ENCODE measurements around the gene TDRD5. TPM values are rescaled to one million over a fixed set of nuclear protein-coding genes. Genes with fewer than 3 reads are reported as not detected.

Gene TDRD5
- total RNA-seq, 3 donors from 2014 or later (not counting 1 experiment from before 2014, with no cell fraction given): not detected

DNA sequence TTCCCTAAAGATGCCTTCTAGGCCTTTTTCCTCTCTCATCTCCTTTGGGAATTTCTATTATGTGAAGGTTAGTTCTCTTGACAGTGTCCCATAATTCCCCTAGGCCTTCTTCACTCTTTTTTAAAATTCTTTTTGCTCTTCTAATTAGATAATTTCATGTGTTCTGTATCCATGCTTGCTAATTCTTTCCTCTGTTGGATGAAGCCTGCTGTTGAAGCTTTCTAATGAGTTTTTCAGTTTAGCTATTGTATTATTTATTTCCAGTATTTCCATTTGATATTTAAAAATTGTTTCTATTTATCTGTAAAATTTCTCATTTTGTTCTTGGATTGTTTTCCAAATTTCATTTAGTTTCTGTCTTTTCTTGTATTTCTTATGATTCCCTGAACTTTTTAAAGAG lies 123.0 kb downstream of the TDRD5 start:
- ATAC-seq: no peak
- Mint-ChIP-seq H3K27me3 (ENCODE audit: low read depth in 2 of 2) (peaks cover 3 to 19% of the 10 kb centered on the region in 2 donors), H3K4me1 (peaks cover 0 to 8% of the 10 kb centered on the region in 2 donors), H3K36me3 (peaks cover 47% of the 10 kb centered on the region), H3K4me3 (no peak overlapping the region), H3K27ac (no peak overlapping the region), H3K9me3 (peaks cover 25 to 27% of the 10 kb centered on the region in 2 donors)
- Histone ChIP-seq H3K9me3 (ENCODE audit: control insufficient read depth, insufficient read depth, low read length) (peaks cover 6% of the 10 kb centered on the region), H3K27me3 (ENCODE audit: control insufficient read depth, insufficient read depth, low read length) (no peaks in the 10 kb centered on the region), H3K36me3 (ENCODE audit: control insufficient read depth, insufficient read depth, low read length) (no peaks in the 10 kb centered on the region), H3K4me3 (ENCODE audit: low read length) (no peak overlapping the region), H3K27ac (ENCODE audit: low read length) (no peak overlapping the region), H3K4me1 (ENCODE audit: control insufficient read depth, insufficient read depth, low read length) (no peaks in the 10 kb centered on the region)
- TF ChIP-seq, protein P1, sequence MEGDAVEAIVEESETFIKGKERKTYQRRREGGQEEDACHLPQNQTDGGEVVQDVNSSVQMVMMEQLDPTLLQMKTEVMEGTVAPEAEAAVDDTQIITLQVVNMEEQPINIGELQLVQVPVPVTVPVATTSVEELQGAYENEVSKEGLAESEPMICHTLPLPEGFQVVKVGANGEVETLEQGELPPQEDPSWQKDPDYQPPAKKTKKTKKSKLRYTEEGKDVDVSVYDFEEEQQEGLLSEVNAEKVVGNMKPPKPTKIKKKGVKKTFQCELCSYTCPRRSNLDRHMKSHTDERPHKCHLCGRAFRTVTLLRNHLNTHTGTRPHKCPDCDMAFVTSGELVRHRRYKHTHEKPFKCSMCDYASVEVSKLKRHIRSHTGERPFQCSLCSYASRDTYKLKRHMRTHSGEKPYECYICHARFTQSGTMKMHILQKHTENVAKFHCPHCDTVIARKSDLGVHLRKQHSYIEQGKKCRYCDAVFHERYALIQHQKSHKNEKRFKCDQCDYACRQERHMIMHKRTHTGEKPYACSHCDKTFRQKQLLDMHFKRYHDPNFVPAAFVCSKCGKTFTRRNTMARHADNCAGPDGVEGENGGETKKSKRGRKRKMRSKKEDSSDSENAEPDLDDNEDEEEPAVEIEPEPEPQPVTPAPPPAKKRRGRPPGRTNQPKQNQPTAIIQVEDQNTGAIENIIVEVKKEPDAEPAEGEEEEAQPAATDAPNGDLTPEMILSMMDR (IDR thresholded peaks at IDR 0.05): no peak
- no peak for DNase-seq
- intact Hi-C loops (cut with micrococcal nuclease): no loop called here

GRCh38 chr1:179719272-179719671 lies 127.6 kb downstream of the TDRD5 start:
- Histone ChIP-seq H3K4me1 (ENCODE audit: control insufficient read depth, insufficient read depth, low read length) (no peaks in the 10 kb centered on the region), H3K27ac (ENCODE audit: low read length) (no peak overlapping the region), H3K4me3 (ENCODE audit: low read length) (no peak overlapping the region), H3K9me3 (ENCODE audit: control insufficient read depth, insufficient read depth, low read length) (peaks cover 6% of the 10 kb centered on the region), H3K36me3 (ENCODE audit: control insufficient read depth, insufficient read depth, low read length) (no peaks in the 10 kb centered on the region), H3K27me3 (ENCODE audit: control insufficient read depth, insufficient read depth, low read length) (no peaks in the 10 kb centered on the region)
- Mint-ChIP-seq H3K36me3 (peaks cover 47% of the 10 kb centered on the region), H3K9me3 (peaks cover 24 to 25% of the 10 kb centered on the region in 2 donors), H3K27ac (no peak overlapping the region), H3K4me3 (no peak overlapping the region), H3K4me1 (no peaks in the 10 kb centered on the region), H3K27me3 (ENCODE audit: low read depth in 2 of 2) (peaks cover 0 to 19% of the 10 kb centered on the region in 2 donors)
- intact Hi-C loops (cut with micrococcal nuclease): no loop called here
- no peak for DNase-seq
- no peak for ATAC-seq
- TF ChIP-seq, protein P1 (IDR thresholded peaks at IDR 0.05): no peak

- TF ChIP-seq, protein P1 (IDR thresholded peaks at IDR 0.05): no peak
- Histone ChIP-seq H3K27me3 (ENCODE audit: control insufficient read depth, insufficient read depth, low read length) (no peaks in the 10 kb centered on the region), H3K27ac (ENCODE audit: low read length) (no peak overlapping the region), H3K36me3 (ENCODE audit: control insufficient read depth, insufficient read depth, low read length) (no peaks in the 10 kb centered on the region), H3K4me3 (ENCODE audit: low read length) (no peak overlapping the region), H3K4me1 (ENCODE audit: control insufficient read depth, insufficient read depth, low read length) (no peaks in the 10 kb centered on the region), H3K9me3 (ENCODE audit: control insufficient read depth, insufficient read depth, low read length) (no peaks in the 10 kb centered on the region)
- DNase-seq: no peak
- Mint-ChIP-seq H3K27ac (no peak overlapping the region), H3K27me3 (ENCODE audit: low read depth in 2 of 2) (peaks cover 2 to 12% of the 10 kb centered on the region in 2 donors), H3K4me3 (no peak overlapping the region), H3K4me1 (no peaks in the 10 kb centered on the region), H3K36me3 (no peaks in the 10 kb centered on the region), H3K9me3 (no peaks in the 10 kb centered on the region)
- intact Hi-C loops (cut with micrococcal nuclease): no loop called here
- 83% methylated on average over 1 of the region's 2 CpGs for WGBS (ENCODE audit: insufficient coverage)
- ATAC-seq: no peak
Measured at GRCh38 chr1:179728271-179728670, 136.6 kb downstream of the TDRD5 start.

- no peak for ATAC-seq
- 95% methylated on average over 4 of the region's 4 CpGs for WGBS (ENCODE audit: insufficient coverage)
Measured at GRCh38 chr1:179729881-179730280, 138.2 kb downstream of the TDRD5 start.

More at GRCh38 chr1:179729881-179730280, 138.2 kb downstream of the TDRD5 start:
- Histone ChIP-seq H3K27me3 (ENCODE audit: control insufficient read depth, insufficient read depth, low read length) (no peaks in the 10 kb centered on the region), H3K27ac (ENCODE audit: low read length) (no peak overlapping the region), H3K4me3 (ENCODE audit: low read length) (no peak overlapping the region), H3K4me1 (ENCODE audit: control insufficient read depth, insufficient read depth, low read length) (no peaks in the 10 kb centered on the region), H3K36me3 (ENCODE audit: control insufficient read depth, insufficient read depth, low read length) (no peaks in the 10 kb centered on the region), H3K9me3 (ENCODE audit: control insufficient read depth, insufficient read depth, low read length) (no peaks in the 10 kb centered on the region)
- H3K27me3 Mint-ChIP-seq (ENCODE audit: low read depth in 2 of 2): peaks cover 2 to 19% of the 10 kb centered on the region in 2 donors
- no peaks in the 10 kb centered on the region for H3K36me3 Mint-ChIP-seq
- no peaks in the 10 kb centered on the region for H3K4me1 Mint-ChIP-seq
- no peaks in the 10 kb centered on the region for H3K9me3 Mint-ChIP-seq
- H3K27ac Mint-ChIP-seq: no peak overlapping the region
- intact Hi-C loops (cut with micrococcal nuclease): no loop called here
- DNase-seq: no peak
- TF ChIP-seq, protein P1 (IDR thresholded peaks at IDR 0.05): no peak
- H3K4me3 Mint-ChIP-seq: no peak overlapping the region
